Kasumi-1 (cell line): ENCODE results near the gene SPIN2B.

Source experiments
- DNase-seq, 2 experiments: peaks; one replicate each; lab custom pipeline; 2025; lab: John Stamatoyannopoulos, UW

SPIN2B gene

DNA sequence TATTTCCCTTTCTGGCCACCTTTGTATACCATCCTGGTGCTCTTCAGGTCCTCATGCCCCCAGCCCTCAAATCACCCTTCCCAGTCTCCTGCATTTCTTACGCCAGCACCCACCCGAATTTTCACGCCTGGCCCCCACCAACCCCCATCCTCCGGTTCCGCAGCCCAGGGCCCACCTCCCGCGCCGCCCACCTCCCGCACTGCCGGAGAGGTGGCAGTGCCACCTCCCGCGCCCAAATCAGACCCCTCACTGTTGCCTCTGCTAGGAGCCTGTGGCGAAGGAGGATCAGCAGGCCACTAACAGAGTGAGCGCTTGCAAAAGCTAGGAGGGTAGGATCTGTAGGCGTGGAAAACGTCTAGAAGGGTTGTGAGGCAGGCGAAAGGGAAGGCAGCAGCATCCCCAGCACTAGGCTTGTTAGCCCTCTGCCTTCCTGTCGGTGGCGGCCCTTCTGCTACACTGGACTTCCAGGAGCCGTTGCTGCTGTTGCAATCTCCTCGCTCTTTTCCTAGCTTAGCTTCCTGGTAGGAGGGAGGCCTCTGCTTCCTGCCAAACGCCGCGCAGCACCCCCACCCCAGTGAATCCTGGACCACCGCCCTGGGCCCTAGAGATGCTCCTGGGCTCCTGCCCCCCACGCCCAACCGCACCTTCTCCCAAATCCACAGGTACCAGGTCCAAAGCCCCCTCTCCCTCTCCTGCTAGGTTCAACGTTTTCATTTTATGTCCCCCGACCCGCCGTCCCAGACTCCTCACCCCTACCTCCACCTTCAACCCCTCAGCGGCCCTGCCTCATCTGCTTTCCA, 51.0 kb downstream of the SPIN2B start:
- DNase-seq: no peak
